HG02840 (cell line): ENCODE results near the gene SH3RF1.

ENCODE experiments used
- ATAC-seq: cut with Tn5 transposase; IDR thresholded peaks from one replicate; pipeline ENCODE4 v1.9.1; 2021; ENCODE audit warnings: mild to moderate bottlenecking, moderate library complexity, moderate number of reproducible peaks; ENCODE audit not compliant: unreplicated experiment, low FRiP score

Gene SH3RF1

GRCh38 chr4:169080981-169081380, 189.8 kb downstream of the SH3RF1 start:
- ATAC-seq: no peak

- ATAC-seq: peak; percentile 75
Observed at GRCh38 chr4:169079942-169080827, 190.6 kb downstream of the SH3RF1 start.

- no peak for ATAC-seq
Observed at GRCh38 chr4:169074117-169074516, 196.6 kb downstream of the SH3RF1 start.

GRCh38 chr4:169071747-169072146, 199.0 kb downstream of the SH3RF1 start:
- ATAC-seq: no peak

- no peak for ATAC-seq
Observed at GRCh38 chr4:169070895-169071218, 199.9 kb downstream of the SH3RF1 start.

- no peak for ATAC-seq
Observed at GRCh38 chr4:169070071-169070894, 200.5 kb downstream of the SH3RF1 start.

- no peak for ATAC-seq
Observed at GRCh38 chr4:169068423-169068822, 202.3 kb downstream of the SH3RF1 start.

GRCh38 chr4:169066934-169067333, 203.8 kb downstream of the SH3RF1 start:
- no peak for ATAC-seq

- no peak for ATAC-seq
Observed at GRCh38 chr4:169064296-169064695, 206.5 kb downstream of the SH3RF1 start.

- ATAC-seq: no peak
Observed at GRCh38 chr4:169063441-169063840, 207.3 kb downstream of the SH3RF1 start.

- ATAC-seq: no peak
Observed at GRCh38 chr4:169062897-169063244, 207.9 kb downstream of the SH3RF1 start.

- ATAC-seq: no peak
Observed at GRCh38 chr4:169061386-169061785, 209.4 kb downstream of the SH3RF1 start.

GRCh38 chr4:169060391-169061091, 210.2 kb downstream of the SH3RF1 start:
- no peak for ATAC-seq

GRCh38 chr4:169059306-169060211, 211.2 kb downstream of the SH3RF1 start:
- no peak for ATAC-seq

- no peak for ATAC-seq
Observed at GRCh38 chr4:169058312-169058711, 212.4 kb downstream of the SH3RF1 start.

- ATAC-seq: peak; percentile 70
Observed at GRCh38 chr4:169054879-169055278, 215.9 kb downstream of the SH3RF1 start.

- no peak for ATAC-seq
Observed at GRCh38 chr4:169052594-169052945, 218.2 kb downstream of the SH3RF1 start.

GRCh38 chr4:169051761-169052593, 218.8 kb downstream of the SH3RF1 start:
- no peak for ATAC-seq
